Natural killer cell (primary cell): Measurements from ENCODE around the gene LRP1B. TPM values are rescaled to one million over a fixed set of nuclear protein-coding genes. Genes with fewer than 3 reads are reported as not detected.

Source experiments
- ATAC-seq, 3 donors: fragments of 150-1000 bp in 2 of 3; fragments of 200-7000 bp in 1 of 3; cut with Tn5 transposase; 1 replicate in 1 of 3; 2 replicates in 2 of 3; pipeline ENCODE4 v1.10.0; 2021; ENCODE audit warnings: mild to moderate bottlenecking in 2 of 3, moderate library complexity in 2 of 3
- DNase-seq, 2 donors: peaks; one replicate each; pipeline versions ENCODE4 v3.0.0 to v3.0.0-alpha.2; 2013 to 2021; ENCODE audit warnings: mixed read lengths in 1 of 2
- H3K27ac ChIP-seq: one replicate; pipeline ENCODE4 v1.5.1; 2013; ENCODE audit warnings: mild to moderate bottlenecking, low read length
- H3K27me3 ChIP-seq: one replicate; pipeline ENCODE4 v1.6.1; 2013; ENCODE audit warnings: low read length; ENCODE audit not compliant: control insufficient read depth, insufficient read depth
- H3K36me3 ChIP-seq: one replicate; pipeline ENCODE4 v1.6.1; 2013; ENCODE audit warnings: low read length; ENCODE audit not compliant: control insufficient read depth, insufficient read depth
- H3K4me1 ChIP-seq: one replicate; pipeline ENCODE4 v1.6.1; 2013; ENCODE audit warnings: low read length; ENCODE audit not compliant: control insufficient read depth, insufficient read depth
- H3K4me3 ChIP-seq: one replicate; pipeline ENCODE4 v1.5.1; 2013; ENCODE audit warnings: low read length
- H3K9me3 ChIP-seq: one replicate; pipeline ENCODE4 v1.6.1; 2013; ENCODE audit warnings: low read length; ENCODE audit not compliant: control insufficient read depth, insufficient read depth
- H3K27ac Mint-ChIP-seq, 2 donors: one replicate each; pipeline ENCODE4 v1.8.0; 2022; ENCODE audit warnings: mild to moderate bottlenecking in 2 of 2, mixed read lengths in 2 of 2, moderate library complexity in 1 of 2
- H3K27me3 Mint-ChIP-seq, 2 donors: one replicate each; pipeline ENCODE4 v1.8.0; 2022; ENCODE audit warnings: low read depth in 2 of 2, mixed read lengths in 2 of 2
- H3K36me3 Mint-ChIP-seq: one replicate; pipeline ENCODE4 v1.8.0; 2022; ENCODE audit warnings: mixed read lengths
- H3K4me1 Mint-ChIP-seq, 2 donors: one replicate each; pipeline ENCODE4 v1.8.0; 2022; ENCODE audit warnings: mixed read lengths in 2 of 2
- H3K4me3 Mint-ChIP-seq: one replicate; pipeline ENCODE4 v1.8.0; 2022; ENCODE audit warnings: mild to moderate bottlenecking, moderate library complexity, mixed read lengths
- H3K9me3 Mint-ChIP-seq, 2 donors: one replicate each; pipeline ENCODE4 v1.8.0; 2022; ENCODE audit warnings: mixed read lengths in 2 of 2
- CTCF ChIP-seq: fragments of 200-600 bp; IDR thresholded peaks from one replicate; pipeline ENCODE4 v1.8.0; 2022; ENCODE audit warnings: antibody characterized with exemption
- WGBS: methylation state at CpG from one replicate; pipeline ENCODE4 v1.1.7; 2013; ENCODE audit warnings: missing lambda C conversion rate; ENCODE audit not compliant: insufficient coverage; 5-methylcytosine and 5-hydroxymethylcytosine counted together
- intact Hi-C: fragments of 100-400 bp; cut with micrococcal nuclease; formaldehyde crosslinking; loops from one replicate; pipeline ENCODE4 v1.14.2; 2022
- total RNA-seq, 4 donors: library from RNA; stranded (reverse); fragments of 120-200 nt in 1 of 4; gene quantifications; one replicate each; pipeline versions ENCODE4 v1.2.3 to v1.2.4, GENCODE V29; 2013 to 2022

Gene LRP1B
- total RNA-seq, 3 donors from 2014 or later (not counting 1 experiment from before 2014, with no cell fraction given): 0.05 TPM; not detected in 2

GRCh38 chr2:142038826-142039225, 92.0 kb downstream of the LRP1B start:
- Mint-ChIP-seq H3K36me3 (no peaks in the 10 kb centered on the region), H3K27me3 (no peaks in the 10 kb centered on the region), H3K9me3 (peaks cover 10 to 15% of the 10 kb centered on the region in 2 donors), H3K27ac (no peak overlapping the region), H3K4me3 (no peak overlapping the region), H3K4me1 (no peaks in the 10 kb centered on the region)
- Histone ChIP-seq H3K36me3 (no peaks in the 10 kb centered on the region), H3K9me3 (no peaks in the 10 kb centered on the region), H3K4me3 (no peak overlapping the region), H3K4me1 (no peaks in the 10 kb centered on the region), H3K27me3 (no peaks in the 10 kb centered on the region), H3K27ac (no peak overlapping the region)
- intact Hi-C loops: no loop called here
- ATAC-seq (no peak), DNase-seq (no peak)
- TF ChIP-seq CTCF: no peak
- WGBS: 100% methylated on average over 1 of the region's 1 CpG

- no peaks in the 10 kb centered on the region for H3K4me1 ChIP-seq
- Mint-ChIP-seq H3K4me3 (no peak overlapping the region), H3K27me3 (no peaks in the 10 kb centered on the region), H3K27ac (no peak overlapping the region), H3K9me3 (peaks cover 10 to 17% of the 10 kb centered on the region in 2 donors), H3K36me3 (no peaks in the 10 kb centered on the region), H3K4me1 (no peaks in the 10 kb centered on the region)
- no peak overlapping the region for H3K4me3 ChIP-seq
- 50% methylated on average over 1 of the region's 3 CpGs for WGBS
- DNase-seq (no peak), ATAC-seq (no peak)
- no peaks in the 10 kb centered on the region for H3K27me3 ChIP-seq
- intact Hi-C loops: no loop called here
- no peak for TF ChIP-seq CTCF
- no peaks in the 10 kb centered on the region for H3K36me3 ChIP-seq
- no peaks in the 10 kb centered on the region for H3K9me3 ChIP-seq
- H3K27ac ChIP-seq: no peak overlapping the region
Observed at GRCh38 chr2:142037744-142038143, 93.1 kb downstream of the LRP1B start.

DNA sequence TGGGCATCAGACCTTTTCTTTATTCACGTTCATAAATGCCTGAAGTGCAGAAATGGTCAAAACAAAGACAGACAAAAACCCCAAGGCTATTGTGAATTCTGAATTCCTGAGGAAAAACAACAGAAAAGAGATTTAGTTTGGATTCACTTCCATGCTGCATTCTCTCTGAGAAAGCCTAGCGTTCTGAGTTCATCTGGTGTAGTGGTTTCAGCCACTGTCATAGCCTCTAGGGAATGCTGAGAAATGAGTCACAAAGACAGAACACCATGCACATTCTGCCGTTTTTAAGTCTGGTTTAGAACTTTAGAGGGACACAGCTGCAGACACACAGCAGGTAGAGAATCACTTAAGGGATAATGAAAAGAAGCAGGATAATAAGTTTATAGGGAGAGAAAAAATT, 93.8 kb downstream of the LRP1B start:
- no peaks in the 10 kb centered on the region for H3K4me1 Mint-ChIP-seq
- Histone ChIP-seq H3K4me1 (no peaks in the 10 kb centered on the region), H3K36me3 (no peaks in the 10 kb centered on the region), H3K27me3 (no peaks in the 10 kb centered on the region), H3K4me3 (no peak overlapping the region), H3K9me3 (no peaks in the 10 kb centered on the region), H3K27ac (no peak overlapping the region)
- 75% methylated on average over 3 of the region's 3 CpGs for WGBS
- H3K36me3 Mint-ChIP-seq: no peaks in the 10 kb centered on the region
- intact Hi-C loops: no loop called here
- peaks cover 10 to 23% of the 10 kb centered on the region in 2 donors for H3K9me3 Mint-ChIP-seq
- DNase-seq (no peak), ATAC-seq (no peak)
- no peak for TF ChIP-seq CTCF
- no peaks in the 10 kb centered on the region for H3K27me3 Mint-ChIP-seq
- no peak overlapping the region for H3K27ac Mint-ChIP-seq
- H3K4me3 Mint-ChIP-seq: no peak overlapping the region

DNA sequence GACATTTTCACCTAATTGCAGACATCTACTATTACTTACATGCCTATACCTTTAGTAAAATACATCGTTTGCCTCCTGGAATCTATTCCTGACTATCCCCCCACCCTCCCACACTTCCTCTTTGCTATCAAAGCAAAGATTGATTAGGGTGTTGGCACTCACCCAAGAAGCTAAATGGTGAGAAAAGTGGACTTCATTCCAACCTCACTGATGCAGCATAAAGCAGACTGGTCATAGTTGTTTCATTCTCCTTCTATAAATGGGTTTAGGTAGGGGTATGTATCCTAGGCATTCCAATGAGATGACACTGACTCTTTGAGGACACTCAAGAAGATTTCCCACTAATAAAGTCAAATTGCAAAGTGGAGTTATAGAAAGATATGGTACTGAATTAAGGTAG, 97.4 kb downstream of the LRP1B start:
- Histone ChIP-seq H3K9me3 (no peaks in the 10 kb centered on the region), H3K27ac (no peak overlapping the region), H3K36me3 (no peaks in the 10 kb centered on the region), H3K27me3 (no peaks in the 10 kb centered on the region), H3K4me3 (no peak overlapping the region), H3K4me1 (no peaks in the 10 kb centered on the region)
- Mint-ChIP-seq H3K27ac (no peak overlapping the region), H3K36me3 (no peaks in the 10 kb centered on the region), H3K9me3 (peaks cover 17 to 29% of the 10 kb centered on the region in 2 donors), H3K27me3 (no peaks in the 10 kb centered on the region), H3K4me3 (no peak overlapping the region), H3K4me1 (no peaks in the 10 kb centered on the region)
- WGBS: 25% methylated on average over 1 of the region's 1 CpG
- intact Hi-C loops: no loop called here
- ATAC-seq (no peak), DNase-seq (no peak)
- TF ChIP-seq CTCF: no peak
